PFSK-1 (cell line): Measurements from ENCODE around the gene PCDHA12.

Experiments used
- FOXP2 ChIP-seq: optimal IDR thresholded peaks from 2 replicates; pipeline ENCODE3; 2011; ENCODE audit warnings: borderline replicate concordance, control low read depth, inconsistent platforms; ENCODE audit not compliant: insufficient read depth; ENCODE audit errors: extremely low read length, extremely low read depth
- POLR2AphosphoS5 ChIP-seq: IDR thresholded peaks from 2 replicates; pipeline ENCODE4 v1.6.1; 2012; ENCODE audit warnings: low read depth, mild to moderate bottlenecking, control low read depth, low read length, moderate library complexity
- SIN3A ChIP-seq: IDR thresholded peaks from 2 replicates; pipeline ENCODE4 v1.6.1; 2012; ENCODE audit warnings: mild to moderate bottlenecking, low read length, moderate library complexity, borderline replicate concordance; ENCODE audit not compliant: insufficient read depth
- TAF1 ChIP-seq: IDR thresholded peaks from 2 replicates; pipeline ENCODE4 v1.6.1; 2012; ENCODE audit warnings: low read length, control low read depth, borderline replicate concordance; ENCODE audit not compliant: insufficient read depth
- TF ChIP-seq, protein P1 (sequence below), 2 experiments: IDR thresholded peaks; 2 replicates each; pipeline versions ENCODE4 v1.6.1 to v1.8.0; 2011 to 2012; ENCODE audit warnings: low read depth in 2 of 2, low read length in 2 of 2, control low read depth in 1 of 2, inconsistent platforms in 1 of 2, mild to moderate bottlenecking in 1 of 2, moderate library complexity in 1 of 2; ENCODE audit not compliant: insufficient read depth in 1 of 2

- TF ChIP-seq TAF1 (no peak), POLR2AphosphoS5 (no peak), SIN3A (no peak), FOXP2 (no peak)
- TF ChIP-seq, protein P1, sequence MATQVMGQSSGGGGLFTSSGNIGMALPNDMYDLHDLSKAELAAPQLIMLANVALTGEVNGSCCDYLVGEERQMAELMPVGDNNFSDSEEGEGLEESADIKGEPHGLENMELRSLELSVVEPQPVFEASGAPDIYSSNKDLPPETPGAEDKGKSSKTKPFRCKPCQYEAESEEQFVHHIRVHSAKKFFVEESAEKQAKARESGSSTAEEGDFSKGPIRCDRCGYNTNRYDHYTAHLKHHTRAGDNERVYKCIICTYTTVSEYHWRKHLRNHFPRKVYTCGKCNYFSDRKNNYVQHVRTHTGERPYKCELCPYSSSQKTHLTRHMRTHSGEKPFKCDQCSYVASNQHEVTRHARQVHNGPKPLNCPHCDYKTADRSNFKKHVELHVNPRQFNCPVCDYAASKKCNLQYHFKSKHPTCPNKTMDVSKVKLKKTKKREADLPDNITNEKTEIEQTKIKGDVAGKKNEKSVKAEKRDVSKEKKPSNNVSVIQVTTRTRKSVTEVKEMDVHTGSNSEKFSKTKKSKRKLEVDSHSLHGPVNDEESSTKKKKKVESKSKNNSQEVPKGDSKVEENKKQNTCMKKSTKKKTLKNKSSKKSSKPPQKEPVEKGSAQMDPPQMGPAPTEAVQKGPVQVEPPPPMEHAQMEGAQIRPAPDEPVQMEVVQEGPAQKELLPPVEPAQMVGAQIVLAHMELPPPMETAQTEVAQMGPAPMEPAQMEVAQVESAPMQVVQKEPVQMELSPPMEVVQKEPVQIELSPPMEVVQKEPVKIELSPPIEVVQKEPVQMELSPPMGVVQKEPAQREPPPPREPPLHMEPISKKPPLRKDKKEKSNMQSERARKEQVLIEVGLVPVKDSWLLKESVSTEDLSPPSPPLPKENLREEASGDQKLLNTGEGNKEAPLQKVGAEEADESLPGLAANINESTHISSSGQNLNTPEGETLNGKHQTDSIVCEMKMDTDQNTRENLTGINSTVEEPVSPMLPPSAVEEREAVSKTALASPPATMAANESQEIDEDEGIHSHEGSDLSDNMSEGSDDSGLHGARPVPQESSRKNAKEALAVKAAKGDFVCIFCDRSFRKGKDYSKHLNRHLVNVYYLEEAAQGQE (IDR thresholded peaks at IDR 0.05; ENCODE audit: insufficient read depth in 1 of 2, low read depth in 2 of 2, low read length in 2 of 2) = no peak
These were observed 17.2 kb upstream of the PCDHA12 start for GRCh38 chr5:140857987-140858240.
